GM18858 (cell line): ENCODE results near the gene PATL2.
A peak's percentile ranks its signal among the peaks of the same experiment; 100 is the strongest.
"Not testable (repeated sequence)": the region's sequence is repeated elsewhere in the genome, so short reads cannot be mapped to it uniquely, and the experiment has no call there.

Experiments
- ATAC-seq: cut with Tn5 transposase; IDR thresholded peaks from one replicate; pipeline ENCODE4 v1.9.1; 2021; ENCODE audit not compliant: unreplicated experiment

The PATL2 gene

GRCh38 chr15:44692659-44693058 lies 18.5 kb downstream of the PATL2 start:
- ATAC-seq = no peak

- not testable (repeated sequence) for ATAC-seq
Measured at GRCh38 chr15:44690245-44690644, 20.9 kb downstream of the PATL2 start.

- not testable (repeated sequence) for ATAC-seq
Measured at GRCh38 chr15:44689318-44689717, 21.8 kb downstream of the PATL2 start.

- ATAC-seq = not testable (repeated sequence)
Measured at GRCh38 chr15:44682809-44683682, 28.1 kb downstream of the PATL2 start.

- no peak for ATAC-seq
Measured at GRCh38 chr15:44682211-44682610, 28.9 kb downstream of the PATL2 start.

- no peak for ATAC-seq
Measured at GRCh38 chr15:44676676-44677075, 34.4 kb downstream of the PATL2 start.

GRCh38 chr15:44675911-44676310 lies 35.2 kb downstream of the PATL2 start:
- ATAC-seq = no peak

GRCh38 chr15:44673639-44674038 lies 37.5 kb downstream of the PATL2 start:
- ATAC-seq = no peak

- no peak for ATAC-seq
Measured at GRCh38 chr15:44670087-44670950, 40.8 kb downstream of the PATL2 start.

GRCh38 chr15:44668921-44669320 lies 42.2 kb downstream of the PATL2 start:
- no peak for ATAC-seq

- no peak for ATAC-seq
Measured at GRCh38 chr15:44667039-44667360, 44.1 kb downstream of the PATL2 start.

GRCh38 chr15:44666210-44667038 lies 44.7 kb downstream of the PATL2 start:
- no peak for ATAC-seq

GRCh38 chr15:44663410-44664308 lies 47.5 kb downstream of the PATL2 start, which contains the start of gene SPG11:
SPG11 (minus strand) TSS chr15:44663662; CDS start chr15:44663647, 15 bp downstream.
- peak; percentile 58 for ATAC-seq

- ATAC-seq = peak; percentile 22
Measured at GRCh38 chr15:44662478-44663409, 48.4 kb downstream of the PATL2 start.

GRCh38 chr15:44661576-44661975 lies 49.5 kb downstream of the PATL2 start:
- ATAC-seq = no peak

- ATAC-seq = no peak
Measured at GRCh38 chr15:44659056-44659455, 52.1 kb downstream of the PATL2 start.

- ATAC-seq = no peak
Measured at GRCh38 chr15:44657378-44657777, 53.7 kb downstream of the PATL2 start.

GRCh38 chr15:44656913-44657312 lies 54.2 kb downstream of the PATL2 start:
- ATAC-seq = no peak

GRCh38 chr15:44656298-44656697 lies 54.8 kb downstream of the PATL2 start:
- no peak for ATAC-seq
